GM12878 (cell line): ENCODE results near the gene CDH8. TPM values are rescaled to one million over a fixed set of nuclear protein-coding genes. Genes with fewer than 3 reads are reported as not detected.
A peak's percentile ranks its signal among the peaks of the same experiment; 100 is the strongest.

Source experiments
- ATAC-seq: fragments of 200-7000 bp; cut with Tn5 transposase; 3 replicates; pipeline ENCODE4 v1.9.1; 2020; ENCODE audit warnings: mild to moderate bottlenecking, moderate library complexity
- BruUV-seq: library from RNA; stranded (reverse); fragments of 400-500 nt; replicated peaks from 2 replicates; lab custom pipeline; 2021; lab: Mats Ljungman, UMichigan
- CTCF ChIA-PET: fragments of 300-600 bp; sonication (Branson Sonifier 250); formaldehyde crosslinking; extraction: SDS; loops from one replicate; lab custom pipeline; 2021; ENCODE audit warnings: inconsistent platforms; lab: Yijun Ruan, JAX
- POLR2A ChIA-PET: fragments of 350-600 bp; formaldehyde crosslinking; extraction: SDS; loops from one replicate; lab custom pipeline; 2021; ENCODE audit warnings: inconsistent platforms; lab: Charles Lee
- RAD21 ChIA-PET: fragments of 300-600 bp; sonication (Branson Sonifier 250); formaldehyde crosslinking; loops from one replicate; lab custom pipeline; 2023; ENCODE audit warnings: antibody characterized with exemption; ENCODE audit not compliant: unreplicated experiment; lab: Charles Lee
- SMC1A ChIA-PET: fragments of 300-600 bp; sonication (Branson Sonifier 250); formaldehyde crosslinking; loops from one replicate; lab custom pipeline; 2023; ENCODE audit not compliant: unreplicated experiment, uncharacterized antibody; lab: Charles Lee
- DNase-seq: peaks from one replicate; pipeline ENCODE4 v3.0.0-alpha.2; 2011; ENCODE audit warnings: low read depth, low spot score
- FAIRE-seq: peaks from 3 replicates; lab custom pipeline; 2011; peaks lifted over from hg19 to GRCh38; lab: Jason Lieb, UNC
- H2AFZ ChIP-seq: 2 replicates; pipeline ENCODE4 v1.6.0; 2011; ENCODE audit warnings: low read depth, low read length, control low read depth; ENCODE audit not compliant: control insufficient read depth
- H3K27ac ChIP-seq: 2 replicates; pipeline ENCODE4 v1.5.1; 2011; ENCODE audit warnings: control low read depth; ENCODE audit not compliant: control insufficient read depth, insufficient read depth
- H3K27me3 ChIP-seq, 2 experiments: replicated peaks in 1 of 2; 2 replicates each; pipeline versions ENCODE4 v1.6.0 to v1.6.1; 2011; ENCODE audit warnings: low read length in 1 of 2; ENCODE audit not compliant: control insufficient read depth in 2 of 2, insufficient read depth in 2 of 2
- H3K36me3 ChIP-seq, 2 experiments: 2 replicates each; pipeline ENCODE4 v1.5.1; 2011; ENCODE audit warnings: low read length in 1 of 2; ENCODE audit not compliant: control insufficient read depth in 2 of 2, insufficient read depth in 2 of 2
- H3K4me1 ChIP-seq: 2 replicates; pipeline ENCODE4 v1.6.1; 2011; ENCODE audit warnings: mild to moderate bottlenecking, low read length, moderate library complexity, mixed read lengths; ENCODE audit not compliant: control insufficient read depth, insufficient read depth
- H3K4me2 ChIP-seq: 2 replicates; pipeline ENCODE4 v1.6.0; 2011; ENCODE audit warnings: control low read depth; ENCODE audit not compliant: control insufficient read depth, insufficient read depth
- H3K4me3 ChIP-seq: fragments of 200-600 bp; sonication (generic); 2 replicates; pipeline ENCODE4 v1.5.1; 2016
- H3K79me2 ChIP-seq: 2 replicates; pipeline ENCODE4 v1.6.0; 2011; ENCODE audit warnings: low read length; ENCODE audit not compliant: control insufficient read depth, insufficient read depth
- H3K9ac ChIP-seq: 2 replicates; pipeline ENCODE4 v1.8.0; 2011; ENCODE audit warnings: low read length, control low read depth, mixed read lengths; ENCODE audit not compliant: control insufficient read depth, insufficient read depth
- H3K9me3 ChIP-seq: replicated peaks from 3 replicates; pipeline ENCODE4 v1.5.1; 2011; ENCODE audit warnings: mild to moderate bottlenecking, low read length; ENCODE audit not compliant: control insufficient read depth, insufficient read depth
- H4K20me1 ChIP-seq: 2 replicates; pipeline ENCODE4 v1.6.0; 2011; ENCODE audit not compliant: control insufficient read depth, insufficient read depth
- JUNB ChIP-seq: IDR thresholded peaks from 2 replicates; pipeline ENCODE4 v1.6.1; 2016; ENCODE audit warnings: antibody characterized with exemption, mild to moderate bottlenecking
- MLLT1 ChIP-seq: fragments of 450-650 bp; IDR thresholded peaks from 2 replicates; pipeline ENCODE4 v1.6.1; 2016; ENCODE audit warnings: mild to moderate bottlenecking
- NFIC ChIP-seq: IDR thresholded peaks from 2 replicates; pipeline ENCODE4 v1.6.1; 2012; ENCODE audit warnings: low read depth, mild to moderate bottlenecking, inconsistent platforms, low read length, moderate library complexity
- RAD21 ChIP-seq: IDR thresholded peaks from 2 replicates; pipeline ENCODE4 v1.6.1; 2011; ENCODE audit warnings: mild to moderate bottlenecking, low read depth, low read length, moderate library complexity; ENCODE audit not compliant: insufficient read depth
- RBBP5 ChIP-seq: fragments of 200-600 bp; sonication (generic); conservative IDR thresholded peaks from 2 replicates; pipeline ENCODE4 v1.6.1; 2016
- RUNX3 ChIP-seq: IDR thresholded peaks from 2 replicates; pipeline ENCODE4 v1.6.1; 2012; ENCODE audit warnings: low read length, inconsistent platforms
- SMC3 ChIP-seq: IDR thresholded peaks from 2 replicates; pipeline ENCODE4 v1.6.1; 2011; ENCODE audit warnings: low read length, improper control_type of control experiment, borderline replicate concordance
- SP1 ChIP-seq: IDR thresholded peaks from one replicate; pipeline ENCODE4 v1.6.1; 2011; ENCODE audit warnings: low read depth, low read length
- WGBS: methylation state at CpG from one replicate; pipeline ENCODE4 v1.1.6; 2016; ENCODE audit warnings: low lambda C conversion rate; ENCODE audit not compliant: insufficient replicate concordance, insufficient coverage; ENCODE audit errors: missing lambda C conversion rate; 5-methylcytosine and 5-hydroxymethylcytosine counted together
- in situ Hi-C: fragments of 300-500 bp; cut with MboI; formaldehyde crosslinking; loops from 9 replicates; pipeline ENCODE4 v1.14.3; 2018; ENCODE audit warnings: mixed read lengths
- intact Hi-C: fragments of 100-400 bp; cut with micrococcal nuclease; formaldehyde crosslinking; loops from one replicate; pipeline ENCODE4 v1.14.2; 2022; ENCODE audit not compliant: unreplicated experiment
- polyA plus RNA-seq, 11 experiments: library from polyadenylated mRNA; depleted of rRNA in 4 of 11; unstranded in 6 of 11; stranded (reverse) in 5 of 11; fragments of >200 nt; fragmentation: Nextera tagmentation in 4 of 11; fragmentation: Illumina TruSeq in 1 of 11; extraction: Ambion mirVana in 4 of 11; extraction: Trizol in 1 of 11; gene quantifications; 1 replicate in 1 of 11; 2 replicates in 10 of 11; pipeline versions ENCODE4 v1.2.1 to v1.2.3, GENCODE V29; 2011 to 2016; ENCODE audit warnings: inconsistent platforms in 2 of 11, missing spikeins in 2 of 11, low read depth in 1 of 11
- total RNA-seq, 4 experiments: library from RNA; depleted of rRNA in 3 of 4; stranded (reverse); fragments of >200 nt in 3 of 4; fragmentation: Illumina TruSeq in 1 of 4; extraction: Trizol in 1 of 4; gene quantifications; 2 replicates each; pipeline versions ENCODE4 v1.2.1 to v1.2.3, GENCODE V29; 2013 to 2021
- TF ChIP-seq, protein P1 (sequence below): IDR thresholded peaks from 2 replicates; pipeline ENCODE4 v1.6.1; 2012; ENCODE audit warnings: low read depth, low read length, improper control_type of control experiment
- TF ChIP-seq, protein P2 (sequence below): fragments of 450-650 bp; conservative IDR thresholded peaks from 2 replicates; pipeline ENCODE4 v1.6.1; 2017; ENCODE audit warnings: mild to moderate bottlenecking, moderate library complexity
- TF ChIP-seq, protein P3 (sequence below), 3 experiments: IDR thresholded peaks in 2 of 3; conservative IDR thresholded peaks in 1 of 3; 2 replicates each; pipeline ENCODE4 v1.5.1; 2011; ENCODE audit warnings: low read depth in 3 of 3, low read length in 3 of 3, mild to moderate bottlenecking in 3 of 3, control low read depth in 2 of 3, moderate library complexity in 2 of 3, inconsistent platforms in 1 of 3, mixed read lengths in 1 of 3; ENCODE audit not compliant: control insufficient read depth in 2 of 3, insufficient read depth in 1 of 3; ENCODE audit errors: extremely low read depth in 1 of 3

CDH8 gene
- total and polyA plus RNA-seq, 10 of the 15 experiments (the other 5 are each of a cell fraction or from before 2014, with no cell fraction given) = 0.13 to 0.68 (median 0.25) TPM; not detected in 3

DNA sequence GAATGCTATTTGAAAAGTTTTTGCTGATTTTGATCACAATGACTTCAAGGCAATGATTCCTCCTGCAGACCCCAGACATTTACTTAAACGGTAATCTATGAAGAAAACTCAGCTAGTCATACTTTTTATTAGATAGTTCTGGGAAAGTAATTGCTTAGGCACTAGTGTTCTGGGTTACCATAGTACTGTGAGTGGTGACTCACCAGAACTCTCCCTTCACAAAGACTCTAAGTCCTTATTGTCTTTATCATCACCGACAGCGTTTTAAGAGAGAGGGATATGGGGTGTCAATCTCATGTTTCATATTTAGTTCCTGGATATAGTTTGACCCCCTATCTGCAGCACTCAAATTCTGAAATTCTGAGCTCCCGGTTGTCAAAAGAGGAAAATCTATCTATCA is 43.0 kb upstream of the CDH8 start (continued):
- TF ChIP-seq, protein P1, sequence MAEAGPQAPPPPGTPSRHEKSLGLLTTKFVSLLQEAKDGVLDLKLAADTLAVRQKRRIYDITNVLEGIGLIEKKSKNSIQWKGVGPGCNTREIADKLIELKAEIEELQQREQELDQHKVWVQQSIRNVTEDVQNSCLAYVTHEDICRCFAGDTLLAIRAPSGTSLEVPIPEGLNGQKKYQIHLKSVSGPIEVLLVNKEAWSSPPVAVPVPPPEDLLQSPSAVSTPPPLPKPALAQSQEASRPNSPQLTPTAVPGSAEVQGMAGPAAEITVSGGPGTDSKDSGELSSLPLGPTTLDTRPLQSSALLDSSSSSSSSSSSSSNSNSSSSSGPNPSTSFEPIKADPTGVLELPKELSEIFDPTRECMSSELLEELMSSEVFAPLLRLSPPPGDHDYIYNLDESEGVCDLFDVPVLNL = no peak
- no peak for TF ChIP-seq SP1
- TF ChIP-seq NFIC = no peak
- TF ChIP-seq, protein P2, sequence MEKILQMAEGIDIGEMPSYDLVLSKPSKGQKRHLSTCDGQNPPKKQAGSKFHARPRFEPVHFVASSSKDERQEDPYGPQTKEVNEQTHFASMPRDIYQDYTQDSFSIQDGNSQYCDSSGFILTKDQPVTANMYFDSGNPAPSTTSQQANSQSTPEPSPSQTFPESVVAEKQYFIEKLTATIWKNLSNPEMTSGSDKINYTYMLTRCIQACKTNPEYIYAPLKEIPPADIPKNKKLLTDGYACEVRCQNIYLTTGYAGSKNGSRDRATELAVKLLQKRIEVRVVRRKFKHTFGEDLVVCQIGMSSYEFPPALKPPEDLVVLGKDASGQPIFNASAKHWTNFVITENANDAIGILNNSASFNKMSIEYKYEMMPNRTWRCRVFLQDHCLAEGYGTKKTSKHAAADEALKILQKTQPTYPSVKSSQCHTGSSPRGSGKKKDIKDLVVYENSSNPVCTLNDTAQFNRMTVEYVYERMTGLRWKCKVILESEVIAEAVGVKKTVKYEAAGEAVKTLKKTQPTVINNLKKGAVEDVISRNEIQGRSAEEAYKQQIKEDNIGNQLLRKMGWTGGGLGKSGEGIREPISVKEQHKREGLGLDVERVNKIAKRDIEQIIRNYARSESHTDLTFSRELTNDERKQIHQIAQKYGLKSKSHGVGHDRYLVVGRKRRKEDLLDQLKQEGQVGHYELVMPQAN = no peak
- TF ChIP-seq RUNX3 = no peak
- no peak for TF ChIP-seq MLLT1
- TF ChIP-seq, all 136 proteins: peak for 0

- RAD21 ChIA-PET = interaction anchor here (0.9 to 1.3 kb wide), 3 partner anchors 15 to 141 kb away, joined by 3 read pairs; no protein-coding TSS in a partner anchor
These were observed 41.8 kb upstream of the CDH8 start for GRCh38 chr16:62077998-62078397.

More at GRCh38 chr16:62077998-62078397, 41.8 kb upstream of the CDH8 start:
- Histone ChIP-seq H3K36me3 (no peaks in the 10 kb centered on the region), H3K27me3 (no peaks in the 10 kb centered on the region), H3K4me2 (no peak overlapping the region), H3K79me2 (no peaks in the 10 kb centered on the region), H3K4me3 (no peak overlapping the region), H3K9me3 (no peaks in the 10 kb centered on the region), H2AFZ (no peak overlapping the region), H3K9ac (no peak overlapping the region), H3K27ac (no peak overlapping the region), H3K4me1 (no peaks in the 10 kb centered on the region), H4K20me1 (no peaks in the 10 kb centered on the region)
- SMC1A ChIA-PET = interaction anchor here (1.1 to 1.7 kb wide), 5 partner anchors 15 to 773 kb away, joined by 3 to 8 read pairs (median 3); no protein-coding TSS in a partner anchor
- ATAC-seq (peak; percentile 78), FAIRE-seq (no peak), DNase-seq (no peak)
- no peak for TF ChIP-seq JUNB
- peak; percentile 31; the same call in 1 of the 2 replicates for TF ChIP-seq SMC3
- TF ChIP-seq RBBP5 = no peak
- TF ChIP-seq RAD21 = peak; percentile 35; the same call in 1 of the 2 replicates
- TF ChIP-seq, protein P3, sequence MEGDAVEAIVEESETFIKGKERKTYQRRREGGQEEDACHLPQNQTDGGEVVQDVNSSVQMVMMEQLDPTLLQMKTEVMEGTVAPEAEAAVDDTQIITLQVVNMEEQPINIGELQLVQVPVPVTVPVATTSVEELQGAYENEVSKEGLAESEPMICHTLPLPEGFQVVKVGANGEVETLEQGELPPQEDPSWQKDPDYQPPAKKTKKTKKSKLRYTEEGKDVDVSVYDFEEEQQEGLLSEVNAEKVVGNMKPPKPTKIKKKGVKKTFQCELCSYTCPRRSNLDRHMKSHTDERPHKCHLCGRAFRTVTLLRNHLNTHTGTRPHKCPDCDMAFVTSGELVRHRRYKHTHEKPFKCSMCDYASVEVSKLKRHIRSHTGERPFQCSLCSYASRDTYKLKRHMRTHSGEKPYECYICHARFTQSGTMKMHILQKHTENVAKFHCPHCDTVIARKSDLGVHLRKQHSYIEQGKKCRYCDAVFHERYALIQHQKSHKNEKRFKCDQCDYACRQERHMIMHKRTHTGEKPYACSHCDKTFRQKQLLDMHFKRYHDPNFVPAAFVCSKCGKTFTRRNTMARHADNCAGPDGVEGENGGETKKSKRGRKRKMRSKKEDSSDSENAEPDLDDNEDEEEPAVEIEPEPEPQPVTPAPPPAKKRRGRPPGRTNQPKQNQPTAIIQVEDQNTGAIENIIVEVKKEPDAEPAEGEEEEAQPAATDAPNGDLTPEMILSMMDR (IDR thresholded peaks at IDR 0.05 in 2 of 3, conservative IDR thresholded peaks at IDR 0.05 in 1 of 3; ENCODE audit: control insufficient read depth in 2 of 3, extremely low read depth in 1 of 3, insufficient read depth in 1 of 3, low read depth in 3 of 3, low read length in 3 of 3) = peak in 2 of 3 experiments; percentile 43 to 45; a peak in 3 of 6 replicates
- in situ Hi-C loops (no loop called here), intact Hi-C loops (no loop called here)
- 16% methylated on average over 4 of the region's 4 CpGs for WGBS
- no TSS peak for BruUV-seq
- POLR2A ChIA-PET = no interaction called here
- CTCF ChIA-PET = interaction anchor here (0.7 to 1.6 kb wide), 8 partner anchors 9 to 210 kb away, joined by 3 to 11 read pairs (median 3); no protein-coding TSS in a partner anchor
